GM21526 (cell line): ENCODE results near the gene MDN1.
"Not testable (repeated sequence)": the region's sequence is repeated elsewhere in the genome, so short reads cannot be mapped to it uniquely, and the experiment has no call there.

ENCODE experiments used
- ATAC-seq: cut with Tn5 transposase; IDR thresholded peaks from one replicate; pipeline ENCODE4 v1.9.1; 2021; ENCODE audit warnings: moderate library complexity; ENCODE audit not compliant: unreplicated experiment, low FRiP score

Gene MDN1

GRCh38 chr6:89775150-89775549 is 44.4 kb downstream of the MDN1 start:
- ATAC-seq = no peak

- no peak for ATAC-seq
Measured at GRCh38 chr6:89769572-89769971, 50.0 kb downstream of the MDN1 start.

GRCh38 chr6:89768324-89768723 is 51.3 kb downstream of the MDN1 start:
- no peak for ATAC-seq

GRCh38 chr6:89763550-89763949 is 56.0 kb downstream of the MDN1 start:
- no peak for ATAC-seq

- ATAC-seq = no peak
Measured at GRCh38 chr6:89758830-89759229, 60.8 kb downstream of the MDN1 start.

- no peak for ATAC-seq
Measured at GRCh38 chr6:89750338-89750737, 69.3 kb downstream of the MDN1 start.

GRCh38 chr6:89749918-89750317 is 69.7 kb downstream of the MDN1 start:
- ATAC-seq = no peak

GRCh38 chr6:89745716-89746115 is 73.9 kb downstream of the MDN1 start:
- no peak for ATAC-seq

GRCh38 chr6:89745096-89745495 is 74.5 kb downstream of the MDN1 start:
- ATAC-seq = no peak

- no peak for ATAC-seq
Measured at GRCh38 chr6:89736893-89737292, 82.7 kb downstream of the MDN1 start.

- ATAC-seq = no peak
Measured at GRCh38 chr6:89734526-89734925, 85.1 kb downstream of the MDN1 start.

GRCh38 chr6:89731924-89732567 is 87.5 kb downstream of the MDN1 start:
- ATAC-seq = no peak

GRCh38 chr6:89731262-89731661 is 88.3 kb downstream of the MDN1 start:
- not testable (repeated sequence) for ATAC-seq

GRCh38 chr6:89729818-89730217 is 89.8 kb downstream of the MDN1 start:
- ATAC-seq = no peak

- ATAC-seq = no peak
Measured at GRCh38 chr6:89727501-89727900, 92.1 kb downstream of the MDN1 start.

- ATAC-seq = no peak
Measured at GRCh38 chr6:89724981-89725380, 94.6 kb downstream of the MDN1 start.

GRCh38 chr6:89723046-89723445 is 96.5 kb downstream of the MDN1 start:
- no peak for ATAC-seq

- no peak for ATAC-seq
Measured at GRCh38 chr6:89716532-89716931, 103.1 kb downstream of the MDN1 start.

GRCh38 chr6:89711801-89712200 is 107.8 kb downstream of the MDN1 start:
- no peak for ATAC-seq

GRCh38 chr6:89708316-89708715 is 111.3 kb downstream of the MDN1 start:
- ATAC-seq = no peak

- no peak for ATAC-seq
Measured at GRCh38 chr6:89707766-89708165, 111.8 kb downstream of the MDN1 start.

- ATAC-seq = no peak
Measured at GRCh38 chr6:89706121-89706520, 113.5 kb downstream of the MDN1 start.

- no peak for ATAC-seq
Measured at GRCh38 chr6:89703292-89703691, 116.3 kb downstream of the MDN1 start.
